HG02884 (cell line): ENCODE measurements around the gene CBARP.

Experiments
- ATAC-seq: cut with Tn5 transposase; IDR thresholded peaks from one replicate; pipeline ENCODE4 v1.9.1; 2021; ENCODE audit warnings: mild to moderate bottlenecking, moderate library complexity; ENCODE audit not compliant: unreplicated experiment

Gene CBARP

DNA sequence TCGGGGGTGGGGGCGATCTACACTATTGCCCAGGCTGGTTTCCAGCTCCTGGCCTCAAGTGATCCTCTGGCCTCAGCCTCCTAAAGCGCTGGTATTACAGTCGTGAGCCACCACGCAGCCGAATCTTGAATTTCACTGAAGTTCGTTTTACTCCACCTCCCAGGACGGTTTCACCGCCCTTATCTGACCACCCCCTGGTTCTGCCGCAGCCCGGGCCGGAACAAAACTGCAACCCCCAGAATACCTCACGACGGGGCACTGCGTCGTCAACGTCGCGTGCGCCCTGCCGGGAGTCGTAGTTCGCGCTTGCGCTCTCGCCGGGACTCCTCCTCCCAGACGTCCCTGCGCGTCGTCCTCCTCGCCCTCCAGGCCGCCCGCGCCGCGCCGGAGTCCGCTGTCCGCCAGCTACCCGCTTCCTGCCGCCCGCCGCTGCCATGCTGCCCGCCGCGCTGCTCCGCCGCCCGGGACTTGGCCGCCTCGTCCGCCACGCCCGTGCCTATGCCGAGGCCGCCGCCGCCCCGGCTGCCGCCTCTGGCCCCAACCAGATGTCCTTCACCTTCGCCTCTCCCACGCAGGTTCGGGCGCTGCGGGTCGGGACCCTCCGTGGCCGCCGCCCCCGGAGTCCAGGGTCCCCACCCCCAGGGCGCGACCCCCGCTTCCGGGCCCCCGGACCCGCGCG lies 3.8 kb upstream of the CBARP start, which contains the start of gene ATP5F1D:
Gene ATP5F1D (plus strand): TSS at position 335 of the 679 bp plus-strand sequence. CDS start 100 bp downstream, at position 435.
- ATAC-seq = no peak

DNA sequence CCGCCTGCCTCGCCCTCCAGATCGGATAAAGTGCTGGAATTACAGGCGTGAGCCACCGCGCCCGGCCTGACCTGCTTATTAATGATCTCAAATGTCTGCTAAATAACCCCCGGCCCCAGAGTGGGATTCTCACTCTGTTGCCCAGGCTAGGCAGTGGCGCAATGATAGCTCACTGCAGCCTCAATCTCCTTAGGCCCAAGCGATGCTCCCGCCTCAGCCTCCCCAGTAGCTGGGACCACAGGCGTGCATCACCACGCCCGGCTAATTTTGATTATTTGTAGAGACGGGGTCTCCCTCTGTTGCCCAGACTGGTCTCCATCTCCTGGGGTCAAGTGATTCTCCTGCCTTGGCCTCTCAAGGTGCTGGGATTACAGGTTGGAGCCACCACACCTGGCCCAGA lies 3.1 kb upstream of the CBARP start:
- no peak for ATAC-seq

- no peak for ATAC-seq
Observed at GRCh38 chr19:1239796-1240737, 2.3 kb upstream of the CBARP start.

GRCh38 chr19:1239420-1239795 lies 1.6 kb upstream of the CBARP start:
- ATAC-seq = no peak

DNA sequence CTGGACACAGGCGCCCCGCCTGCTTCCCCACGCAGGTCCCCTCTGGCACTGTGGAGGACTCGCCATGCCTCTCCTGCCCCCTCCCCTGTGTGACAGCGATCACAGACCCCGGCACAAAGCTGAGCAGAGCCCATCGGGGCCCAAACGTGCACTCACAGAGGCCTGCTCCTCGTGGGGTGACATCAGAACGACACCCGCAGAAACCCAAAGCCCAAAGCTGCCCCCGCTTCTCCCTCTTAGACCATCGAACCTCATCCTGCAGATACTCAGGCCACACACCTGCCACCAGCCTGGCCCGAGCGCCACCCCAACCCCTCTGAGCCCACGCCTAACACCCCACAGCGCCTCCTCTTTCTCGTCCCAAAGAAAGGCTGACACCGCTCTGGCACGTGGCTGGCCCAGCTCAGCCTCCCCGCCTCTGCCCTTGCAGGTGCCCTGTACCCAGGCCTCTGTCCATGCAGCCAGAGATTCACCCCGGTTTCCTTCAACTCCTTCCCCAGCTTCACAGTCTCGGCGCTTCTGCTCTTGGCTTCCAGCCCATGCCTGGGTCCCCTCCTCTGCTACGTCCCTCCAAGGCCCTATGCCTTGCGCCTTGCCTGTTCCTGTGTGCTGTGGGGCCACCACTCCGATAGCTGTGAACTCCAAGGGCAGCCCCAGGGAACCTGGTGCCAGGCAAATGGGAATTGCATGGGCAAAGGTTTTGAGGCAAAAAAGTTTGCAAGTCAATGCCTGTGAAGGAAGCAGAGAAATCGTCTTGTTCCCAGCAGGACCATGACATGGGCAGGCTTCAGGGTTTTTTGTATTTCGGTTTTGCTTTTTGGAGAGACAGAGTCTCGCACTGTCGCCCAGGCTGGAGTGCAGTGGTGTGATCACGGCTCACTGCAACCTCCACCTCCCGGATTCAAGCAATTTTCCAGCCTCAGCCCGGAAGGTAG lies 831 bp upstream of the CBARP start:
- no peak for ATAC-seq

GRCh38 chr19:1237027-1237659 lies 662 bp downstream of the CBARP start:
- ATAC-seq = no peak

DNA sequence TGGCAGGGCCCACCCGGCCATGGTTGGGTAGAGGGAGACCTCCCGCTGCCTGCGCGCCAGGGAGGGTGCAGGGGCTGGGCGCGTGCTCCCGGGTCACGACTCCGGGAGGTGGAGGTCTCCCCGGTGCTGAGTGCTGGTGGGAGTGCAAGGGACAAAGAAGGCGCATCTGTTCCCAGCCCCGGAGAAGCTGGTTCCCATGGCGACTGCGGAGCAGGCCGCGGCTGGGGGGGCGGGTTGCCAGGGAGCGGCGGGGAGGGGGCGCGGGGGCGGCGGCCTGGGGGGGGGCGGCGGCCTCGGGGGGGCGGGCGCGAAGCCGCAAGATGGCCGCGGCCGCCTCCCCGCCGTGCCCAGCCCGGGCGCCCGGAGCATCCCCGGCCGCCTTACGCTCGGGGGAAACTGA lies 1.2 kb downstream of the CBARP start:
- no peak for ATAC-seq

GRCh38 chr19:1235625-1236538 lies 1.9 kb downstream of the CBARP start:
- no peak for ATAC-seq

GRCh38 chr19:1234955-1235380 lies 2.8 kb downstream of the CBARP start:
- no peak for ATAC-seq

DNA sequence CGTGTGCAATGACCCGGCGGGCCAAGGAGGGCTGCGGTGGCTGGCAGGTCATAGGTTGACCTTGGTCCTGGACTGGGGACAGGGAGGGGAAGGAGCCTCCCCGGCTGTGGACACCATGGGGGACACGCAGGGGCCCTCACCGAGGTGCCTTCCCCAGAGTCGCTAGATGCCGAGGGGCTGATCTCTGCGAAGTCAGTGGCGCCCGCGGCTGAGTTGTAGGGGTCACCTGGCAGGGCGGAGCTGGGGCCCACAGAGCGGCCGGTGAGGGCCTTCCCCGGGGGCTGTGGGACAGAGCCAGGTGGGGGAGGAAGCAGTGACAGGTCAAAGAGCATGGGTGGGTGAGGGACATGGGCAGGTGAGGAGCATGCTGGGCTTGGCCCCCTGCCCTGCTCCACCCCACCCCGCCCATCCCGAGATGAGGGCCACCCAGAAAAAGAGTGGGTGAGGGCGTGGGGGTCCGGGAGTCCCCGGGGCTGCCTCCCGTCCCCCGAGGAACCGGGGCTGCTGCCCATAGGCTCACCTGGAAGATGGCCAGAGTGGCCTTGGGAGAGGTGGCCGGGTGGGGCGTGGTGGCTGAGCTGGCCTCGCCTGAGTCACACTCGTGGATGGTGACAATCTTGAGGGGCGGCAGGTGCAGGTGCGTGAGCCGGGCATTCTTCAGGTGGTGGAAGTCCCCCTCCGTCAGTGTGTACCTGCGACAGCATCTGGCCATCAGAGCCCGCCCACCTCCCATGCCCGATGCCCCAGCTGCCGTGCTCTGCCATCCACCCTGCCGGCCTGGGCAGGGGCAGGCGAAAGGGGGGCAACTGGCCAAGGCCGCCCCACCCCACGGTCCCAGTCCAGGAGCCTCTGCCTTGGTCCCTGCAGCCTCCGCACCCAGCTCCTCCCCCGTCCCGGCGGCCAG lies 3.5 kb downstream of the CBARP start:
- no peak for ATAC-seq

- ATAC-seq = no peak
Observed at GRCh38 chr19:1233115-1233667, 4.6 kb downstream of the CBARP start.

GRCh38 chr19:1232652-1233072 lies 5.1 kb downstream of the CBARP start:
- ATAC-seq = no peak

DNA sequence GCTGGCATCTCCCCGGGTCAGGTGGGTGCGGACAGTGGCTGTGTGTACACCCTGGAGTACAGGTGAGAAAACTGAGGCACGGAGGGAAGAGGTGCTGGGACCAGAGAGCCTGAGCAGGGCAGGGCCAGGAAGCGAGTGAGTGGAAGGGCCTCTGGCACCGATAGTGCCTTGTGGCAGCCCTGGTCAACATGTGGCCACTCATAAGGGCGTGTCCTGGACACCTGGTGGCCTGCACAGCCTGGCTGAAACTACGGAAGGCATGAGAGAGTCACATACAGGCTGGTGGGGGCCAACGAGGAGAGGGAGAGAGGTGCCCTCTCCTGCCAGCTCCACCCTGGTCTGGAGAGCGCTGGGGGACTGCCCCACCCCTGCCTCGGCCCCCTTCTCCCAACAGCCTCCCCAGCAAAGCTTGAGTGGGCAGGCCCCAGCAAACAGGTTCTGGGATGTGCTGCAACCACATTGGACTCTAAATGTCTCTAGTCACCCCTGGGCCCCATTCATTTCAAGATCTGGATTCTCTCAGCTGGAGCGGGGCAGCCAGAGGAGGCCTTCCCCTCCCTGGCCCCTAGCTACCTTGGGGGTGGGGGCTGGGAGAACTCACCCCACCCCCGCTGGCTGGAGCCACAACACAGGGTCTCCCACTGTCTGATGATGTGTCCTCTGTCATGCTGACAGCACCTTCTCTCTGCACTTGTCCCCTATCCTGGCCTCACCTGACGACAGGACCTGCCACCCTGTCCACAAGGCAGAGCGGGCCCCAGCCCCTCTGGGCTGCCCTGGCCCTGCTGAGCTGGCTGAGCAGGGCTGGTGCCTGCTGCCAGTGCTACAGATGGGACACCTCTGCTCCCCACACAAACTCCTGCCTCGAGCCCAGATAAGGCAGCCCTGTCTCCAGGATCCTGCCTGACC lies 5.8 kb downstream of the CBARP start:
- ATAC-seq = no peak

GRCh38 chr19:1230783-1231489 lies 6.9 kb downstream of the CBARP start:
- no peak for ATAC-seq

DNA sequence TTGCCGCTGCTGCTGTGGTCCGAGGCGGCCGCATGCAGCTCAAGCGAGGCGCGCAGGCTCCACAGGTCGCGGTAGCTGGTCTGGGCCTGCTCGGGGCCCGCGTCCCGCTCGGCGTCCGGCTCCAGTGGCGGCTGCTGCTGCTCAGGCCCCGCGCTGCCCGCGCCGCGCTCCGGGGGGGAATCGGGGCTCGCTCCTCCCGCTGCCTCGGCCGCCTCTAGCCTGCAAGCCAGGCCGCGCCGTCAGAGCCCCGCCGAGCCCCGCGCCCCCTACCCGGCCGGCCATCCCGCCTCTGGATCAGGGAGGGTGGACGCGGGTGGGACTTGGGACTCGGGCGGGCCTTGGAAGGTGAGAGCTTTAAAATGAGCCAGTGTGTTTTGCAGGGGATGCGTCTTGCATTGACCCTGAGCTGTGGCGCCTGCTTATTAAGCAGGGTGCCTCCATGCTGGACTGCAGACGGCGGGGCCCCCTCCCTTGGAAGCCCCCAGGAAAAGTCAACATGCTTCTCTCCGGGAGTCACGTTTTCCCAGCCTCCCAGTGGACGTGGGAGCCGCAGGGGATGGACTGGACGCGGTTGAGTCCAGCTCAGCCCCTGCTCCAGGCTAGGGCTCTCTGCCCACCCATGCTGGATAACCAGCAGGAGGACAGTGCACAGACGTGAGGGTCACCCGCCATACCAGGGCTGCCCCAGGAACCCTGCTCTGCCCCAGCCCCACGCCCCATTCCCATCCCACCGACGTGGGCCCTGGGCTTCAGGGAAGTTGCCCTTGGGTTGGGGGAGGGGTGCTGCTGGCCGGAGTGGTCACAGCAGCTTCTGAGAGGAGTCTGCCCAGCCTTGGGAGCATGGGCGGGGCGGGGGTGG lies 7.7 kb downstream of the CBARP start:
- no peak for ATAC-seq
